Neural crest cell (in vitro differentiated cells): ENCODE data around the gene LMAN2. TPM values are rescaled to one million over a fixed set of nuclear protein-coding genes. Genes with fewer than 3 reads are reported as not detected.

ENCODE experiments used
- DNase-seq: peaks from one replicate; pipeline ENCODE4 v3.0.0; 2021; ENCODE audit warnings: low read depth, mixed read lengths, low spot score
- H3K27ac Mint-ChIP-seq: one replicate; pipeline ENCODE4 v1.8.0; 2021; ENCODE audit warnings: mild to moderate bottlenecking, mixed read lengths; ENCODE audit not compliant: unreplicated experiment
- H3K27me3 Mint-ChIP-seq: 2 replicates; pipeline ENCODE4 v1.8.0; 2021; ENCODE audit warnings: low read depth, mild to moderate bottlenecking, mixed read lengths
- H3K36me3 Mint-ChIP-seq: 2 replicates; pipeline ENCODE4 v1.8.0; 2021; ENCODE audit warnings: low read depth, mild to moderate bottlenecking, mixed read lengths
- H3K4me1 Mint-ChIP-seq: 2 replicates; pipeline ENCODE4 v1.8.0; 2021; ENCODE audit warnings: mixed read lengths
- H3K4me3 Mint-ChIP-seq: one replicate; pipeline ENCODE4 v1.8.0; 2021; ENCODE audit warnings: mild to moderate bottlenecking, mixed read lengths
- H3K9me3 Mint-ChIP-seq: 2 replicates; pipeline ENCODE4 v1.8.0; 2021; ENCODE audit warnings: mixed read lengths
- total RNA-seq: library from RNA; stranded (reverse); gene quantifications from 2 replicates; pipeline ENCODE4 v1.2.1, GENCODE V29; 2021
- TF ChIP-seq, protein P1 (sequence below): fragments of 200-600 bp; sonication (generic); conservative IDR thresholded peaks from 2 replicates; pipeline ENCODE4 v1.5.0; 2021; ENCODE audit warnings: antibody characterized with exemption, mild to moderate bottlenecking

LMAN2 gene
- total RNA-seq, 1 donor from 2014 or later: 80.5 TPM

- no peak for DNase-seq
- no peak overlapping the region for H3K4me3 Mint-ChIP-seq
- no peaks in the 10 kb centered on the region for H3K36me3 Mint-ChIP-seq
- H3K4me1 Mint-ChIP-seq: peaks cover 21% of the 10 kb centered on the region
- H3K9me3 Mint-ChIP-seq: no peaks in the 10 kb centered on the region
- TF ChIP-seq, protein P1, sequence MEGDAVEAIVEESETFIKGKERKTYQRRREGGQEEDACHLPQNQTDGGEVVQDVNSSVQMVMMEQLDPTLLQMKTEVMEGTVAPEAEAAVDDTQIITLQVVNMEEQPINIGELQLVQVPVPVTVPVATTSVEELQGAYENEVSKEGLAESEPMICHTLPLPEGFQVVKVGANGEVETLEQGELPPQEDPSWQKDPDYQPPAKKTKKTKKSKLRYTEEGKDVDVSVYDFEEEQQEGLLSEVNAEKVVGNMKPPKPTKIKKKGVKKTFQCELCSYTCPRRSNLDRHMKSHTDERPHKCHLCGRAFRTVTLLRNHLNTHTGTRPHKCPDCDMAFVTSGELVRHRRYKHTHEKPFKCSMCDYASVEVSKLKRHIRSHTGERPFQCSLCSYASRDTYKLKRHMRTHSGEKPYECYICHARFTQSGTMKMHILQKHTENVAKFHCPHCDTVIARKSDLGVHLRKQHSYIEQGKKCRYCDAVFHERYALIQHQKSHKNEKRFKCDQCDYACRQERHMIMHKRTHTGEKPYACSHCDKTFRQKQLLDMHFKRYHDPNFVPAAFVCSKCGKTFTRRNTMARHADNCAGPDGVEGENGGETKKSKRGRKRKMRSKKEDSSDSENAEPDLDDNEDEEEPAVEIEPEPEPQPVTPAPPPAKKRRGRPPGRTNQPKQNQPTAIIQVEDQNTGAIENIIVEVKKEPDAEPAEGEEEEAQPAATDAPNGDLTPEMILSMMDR: no peak
- H3K27me3 Mint-ChIP-seq: peaks cover 17% of the 10 kb centered on the region
- no peak overlapping the region for H3K27ac Mint-ChIP-seq
Observed at GRCh38 chr5:177365845-177366527, 14.5 kb upstream of the LMAN2 start.

- TF ChIP-seq, protein P1: no peak
- Mint-ChIP-seq H3K27ac (no peak overlapping the region), H3K9me3 (no peaks in the 10 kb centered on the region), H3K36me3 (no peaks in the 10 kb centered on the region), H3K27me3 (peaks cover 22% of the 10 kb centered on the region), H3K4me1 (peaks cover 20% of the 10 kb centered on the region), H3K4me3 (peak overlapping the region; percentile 66)
- DNase-seq: no peak
Observed at GRCh38 chr5:177364159-177364962, 12.9 kb upstream of the LMAN2 start.

GRCh38 chr5:177363565-177363964 lies 12.1 kb upstream of the LMAN2 start:
- Mint-ChIP-seq H3K9me3 (no peaks in the 10 kb centered on the region), H3K4me1 (peaks cover 14% of the 10 kb centered on the region), H3K36me3 (no peaks in the 10 kb centered on the region), H3K4me3 (peak overlapping the region; percentile 31), H3K27ac (no peak overlapping the region), H3K27me3 (peaks cover 18% of the 10 kb centered on the region)
- TF ChIP-seq, protein P1: no peak
- no peak for DNase-seq

GRCh38 chr5:177362610-177363507 lies 11.4 kb upstream of the LMAN2 start:
- Mint-ChIP-seq H3K4me3 (peak overlapping the region; percentile 59), H3K9me3 (no peaks in the 10 kb centered on the region), H3K4me1 (peaks cover 9% of the 10 kb centered on the region), H3K27me3 (peaks cover 13% of the 10 kb centered on the region), H3K36me3 (no peaks in the 10 kb centered on the region), H3K27ac (no peak overlapping the region)
- peak; percentile 37 for DNase-seq
- TF ChIP-seq, protein P1: no peak

GRCh38 chr5:177362292-177362609 lies 10.8 kb upstream of the LMAN2 start:
- TF ChIP-seq, protein P1: no peak
- DNase-seq: no peak
- no peaks in the 10 kb centered on the region for H3K9me3 Mint-ChIP-seq
- H3K4me1 Mint-ChIP-seq: peaks cover 15% of the 10 kb centered on the region
- H3K27ac Mint-ChIP-seq: no peak overlapping the region
- no peaks in the 10 kb centered on the region for H3K36me3 Mint-ChIP-seq
- peak overlapping the region; percentile 59 for H3K4me3 Mint-ChIP-seq
- H3K27me3 Mint-ChIP-seq: peaks cover 16% of the 10 kb centered on the region
